ENCODE data around the gene OTOGL.

- TF ChIP-seq CTCF (IDR thresholded peaks at IDR 0.05) = no peak
- no peak for TF ChIP-seq POLR2A (IDR thresholded peaks at IDR 0.05)
Measured at GRCh38 chr12:80116735-80117134, 17.4 kb downstream of the OTOGL start.

Measured in adrenal gland (tissue), 5 donors.